Uterine smooth muscle cell (primary cell): ENCODE results near the gene ATP5IF1. TPM values are rescaled to one million over a fixed set of nuclear protein-coding genes. Genes with fewer than 3 reads are reported as not detected.

Source experiments
- total RNA-seq: library from RNA; depleted of rRNA; stranded (reverse); fragments of >200 nt; gene quantifications from 2 replicates; pipeline ENCODE4 v1.2.3, GENCODE V29; 2014

The ATP5IF1 gene
- 124 and 156 TPM in 2 replicates for total RNA-seq

DNA sequence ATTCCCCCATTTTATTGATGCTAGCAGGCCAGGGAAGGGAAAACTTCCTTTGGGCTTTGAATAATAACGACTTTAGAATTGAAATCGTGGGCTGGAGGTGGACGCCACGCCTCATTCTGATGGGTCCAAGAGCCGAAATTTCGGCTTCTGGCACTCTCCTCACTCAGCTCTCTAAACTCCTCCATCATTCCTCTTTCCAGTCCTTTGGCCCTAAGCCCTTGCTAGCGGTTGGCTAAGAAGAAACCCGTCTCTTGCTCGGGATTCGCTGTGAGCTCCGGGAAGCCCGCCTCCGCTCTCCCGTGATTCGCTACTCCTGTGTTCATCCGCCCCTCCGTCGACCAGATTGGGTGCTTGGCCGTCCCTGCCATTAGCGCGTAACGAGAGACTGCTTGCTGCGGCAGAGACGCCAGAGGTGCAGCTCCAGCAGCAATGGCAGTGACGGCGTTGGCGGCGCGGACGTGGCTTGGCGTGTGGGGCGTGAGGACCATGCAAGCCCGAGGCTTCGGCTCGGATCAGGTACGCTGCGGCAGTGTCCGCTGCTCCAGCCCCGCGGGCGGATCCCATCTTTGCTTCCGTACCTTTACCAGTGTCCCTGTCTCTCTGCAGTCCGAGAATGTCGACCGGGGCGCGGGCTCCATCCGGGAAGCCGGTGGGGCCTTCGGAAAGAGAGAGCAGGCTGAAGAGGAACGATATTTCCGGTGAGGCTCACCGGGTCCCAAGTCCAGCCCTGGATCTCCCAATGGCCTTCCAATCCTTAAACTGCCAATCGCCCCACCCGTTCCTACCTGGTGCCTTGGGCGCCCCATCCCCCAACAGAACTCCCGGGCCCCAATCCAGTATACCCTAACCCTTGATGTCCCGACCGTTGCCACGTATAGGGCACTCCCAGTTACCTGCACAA is at the start of gene ATP5IF1:
TSS of gene ATP5IF1 (plus strand) at position 370 of the 901 bp plus-strand sequence. CDS start at position 430, 60 bp downstream.

GRCh38 chr1:28232558-28233263 is 3.2 kb upstream of the ATP5IF1 start, which contains the start of gene DNAJC8:
TSS of gene DNAJC8 (minus strand) at chr1:28233029. CDS start at chr1:28232998, 31 bp downstream.

GRCh38 chr1:28259252-28259933 is 23.5 kb downstream of the ATP5IF1 start, which contains the start of gene SESN2:
TSS of gene SESN2 (plus strand) at chr1:28259518. CDS start at chr1:28259848, 330 bp downstream.

Other genes starting within 250 kb of the ATP5IF1 start
- gene EYA3, start 147.5 kb upstream of the ATP5IF1 start, total RNA-seq = 10.5 and 12.3 TPM in 2 replicates
- gene PTAFR, start 59.4 kb upstream of the ATP5IF1 start, total RNA-seq = 0.12 and 0.33 TPM in 2 replicates
- gene DNAJC8, start 3.1 kb upstream of the ATP5IF1 start, total RNA-seq = 81.6 and 86.9 TPM in 2 replicates
- gene SESN2, start 23.4 kb downstream of the ATP5IF1 start, total RNA-seq = 41.4 and 67.0 TPM in 2 replicates
- gene MED18, start 92.9 kb downstream of the ATP5IF1 start, total RNA-seq = 28.0 and 35.6 TPM in 2 replicates
- 5.2 and 5.9 TPM in 2 replicates for gene PHACTR4, start 133.6 kb downstream of the ATP5IF1 start, total RNA-seq